ENCODE data around the gene NPFFR2.

DNA sequence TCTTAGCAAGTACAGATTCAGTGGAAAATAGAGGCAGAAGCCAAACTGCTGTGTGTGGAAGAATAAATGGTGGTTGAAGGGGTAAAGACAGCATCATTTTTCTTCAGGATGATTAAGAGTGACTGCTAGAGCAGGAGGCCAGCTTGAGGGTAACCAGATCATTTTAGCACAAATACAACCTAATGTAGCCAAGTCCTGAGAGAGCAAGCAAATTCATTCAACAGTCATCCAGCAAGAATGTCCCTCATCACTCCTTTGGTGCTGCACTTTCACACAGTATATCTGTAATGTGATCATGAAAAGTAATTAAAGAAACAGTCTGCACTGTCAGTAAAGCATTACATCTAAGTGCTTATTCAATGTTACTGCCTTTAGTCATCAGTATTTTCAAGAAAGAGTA lies 44.8 kb downstream of the NPFFR2 start:
- TF ChIP-seq ZNF165 (CRISPR knock-in tag; IDR thresholded peaks at IDR 0.05; ENCODE audit: borderline replicate concordance) (no peak), CHD4 (IDR thresholded peaks at IDR 0.05; ENCODE audit: insufficient read depth, insufficient replicate concordance, low read depth, low read length, poor library complexity, severe bottlenecking) (no peak), RAD21 (CRISPR knock-in tag; conservative IDR thresholded peaks at IDR 0.05 in 1 of 2, IDR thresholded peaks at IDR 0.05 in 1 of 2) (no peak), ZNF134 (CRISPR knock-in tag; conservative IDR thresholded peaks at IDR 0.05) (no peak), FOXK2 (conservative IDR thresholded peaks at IDR 0.05 in 1 of 2, IDR thresholded peaks at IDR 0.05 in 1 of 2; ENCODE audit: low read depth in 2 of 2) (no peak), ZNF24 (IDR thresholded peaks at IDR 0.05) (no peak), SIN3A (IDR thresholded peaks at IDR 0.05; ENCODE audit: borderline replicate concordance in 2 of 2, control insufficient read depth in 1 of 2, low read depth in 2 of 2, low read length in 2 of 2) (no peak), PBX2 (CRISPR knock-in tag; IDR thresholded peaks at IDR 0.05; ENCODE audit: low read depth) (no peak), PBX2 (tag; conservative IDR thresholded peaks at IDR 0.05; ENCODE audit: low read depth) (no peak), TAF1 (IDR thresholded peaks at IDR 0.05; ENCODE audit: control insufficient read depth, extremely low read depth, insufficient read depth, low read length, severe bottlenecking) (no peak), FOXK1 (CRISPR knock-in tag; IDR thresholded peaks at IDR 0.05; ENCODE audit: borderline replicate concordance) (no peak), HNRNPL (IDR thresholded peaks at IDR 0.05; ENCODE audit: low read depth, low read length) (no peak)
- TF ChIP-seq, protein P1, sequence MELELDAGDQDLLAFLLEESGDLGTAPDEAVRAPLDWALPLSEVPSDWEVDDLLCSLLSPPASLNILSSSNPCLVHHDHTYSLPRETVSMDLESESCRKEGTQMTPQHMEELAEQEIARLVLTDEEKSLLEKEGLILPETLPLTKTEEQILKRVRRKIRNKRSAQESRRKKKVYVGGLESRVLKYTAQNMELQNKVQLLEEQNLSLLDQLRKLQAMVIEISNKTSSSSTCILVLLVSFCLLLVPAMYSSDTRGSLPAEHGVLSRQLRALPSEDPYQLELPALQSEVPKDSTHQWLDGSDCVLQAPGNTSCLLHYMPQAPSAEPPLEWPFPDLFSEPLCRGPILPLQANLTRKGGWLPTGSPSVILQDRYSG (tag; conservative IDR thresholded peaks at IDR 0.05; ENCODE audit: low read depth), result no peak
